GM18511 (cell line): ENCODE data around the gene CALCOCO2.
"Not testable (repeated sequence)": the region's sequence is repeated elsewhere in the genome, so short reads cannot be mapped to it uniquely, and the experiment has no call there.

Experiments
- ATAC-seq: cut with Tn5 transposase; IDR thresholded peaks from one replicate; pipeline ENCODE4 v1.9.1; 2021; ENCODE audit warnings: mild to moderate bottlenecking, moderate library complexity; ENCODE audit not compliant: unreplicated experiment

CALCOCO2 gene

DNA sequence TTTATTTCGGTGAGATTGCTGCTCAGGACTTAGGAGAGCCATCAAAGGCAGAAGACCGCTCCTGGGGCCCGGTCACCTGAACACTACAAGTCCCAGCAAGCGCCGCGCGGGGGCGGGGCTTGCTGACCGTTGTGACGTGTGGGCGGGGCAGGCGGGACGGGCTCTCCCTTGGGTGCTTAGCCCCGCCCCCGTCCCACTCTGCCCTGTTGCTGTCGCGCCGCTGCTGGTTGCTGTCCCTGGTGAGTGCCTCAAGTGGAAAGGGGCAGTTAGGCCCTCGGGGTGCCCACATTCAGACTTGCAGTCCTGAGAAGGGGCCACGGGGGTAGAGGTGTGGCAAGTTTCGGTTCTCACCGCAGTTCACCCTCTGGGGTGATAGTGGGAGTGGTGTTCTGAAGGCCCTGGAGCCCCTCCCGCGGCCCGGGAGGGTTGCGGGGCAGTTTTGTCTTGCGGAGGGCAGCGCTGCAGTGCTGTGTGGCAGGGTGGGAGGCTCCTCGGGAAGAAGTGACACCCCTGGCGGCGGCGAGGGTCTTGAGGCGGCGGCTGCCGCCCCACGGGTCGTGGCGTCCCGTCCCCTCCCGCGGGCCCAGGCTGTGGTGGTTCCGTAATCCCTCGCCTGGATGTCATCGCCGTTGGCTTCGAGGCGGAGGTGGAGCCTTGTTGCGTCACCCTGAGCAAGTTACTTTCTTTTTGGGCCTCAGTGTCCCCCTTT lies at the start of gene CALCOCO2:
TSS of gene CALCOCO2 (plus strand) at position 196 of the 709 bp plus-strand sequence. CDS start 10,673 bp downstream, outside the sequence.
- peak; percentile 88 for ATAC-seq

- ATAC-seq = no peak
These were observed 43.0 kb upstream of the CALCOCO2 start for GRCh38 chr17:48787828-48788227.

DNA sequence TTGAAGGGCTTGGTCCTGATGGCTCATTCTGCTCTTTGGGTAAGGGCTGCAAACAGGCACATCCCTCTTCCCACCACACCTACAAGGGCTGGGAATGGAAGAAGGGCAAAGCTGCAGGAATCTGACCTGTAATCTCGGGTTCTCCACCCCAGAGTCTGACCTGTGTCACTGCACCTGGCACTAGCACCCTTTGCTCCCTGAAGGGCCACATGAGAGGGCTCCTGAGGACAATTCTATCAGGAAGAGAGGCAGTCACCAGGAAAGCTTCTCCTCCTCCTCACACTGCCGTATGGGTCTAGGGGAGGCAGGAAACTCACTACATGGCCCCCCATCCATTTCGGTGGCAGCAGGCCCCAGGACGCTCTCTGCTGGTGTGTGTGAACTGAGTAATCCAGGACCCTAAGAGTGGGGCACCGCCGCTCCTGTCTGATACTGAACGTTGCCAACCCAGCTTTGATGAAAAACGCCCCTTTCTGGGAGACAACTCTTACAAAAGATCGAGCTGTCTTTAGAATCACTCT lies 40.2 kb upstream of the CALCOCO2 start:
- ATAC-seq = no peak

DNA sequence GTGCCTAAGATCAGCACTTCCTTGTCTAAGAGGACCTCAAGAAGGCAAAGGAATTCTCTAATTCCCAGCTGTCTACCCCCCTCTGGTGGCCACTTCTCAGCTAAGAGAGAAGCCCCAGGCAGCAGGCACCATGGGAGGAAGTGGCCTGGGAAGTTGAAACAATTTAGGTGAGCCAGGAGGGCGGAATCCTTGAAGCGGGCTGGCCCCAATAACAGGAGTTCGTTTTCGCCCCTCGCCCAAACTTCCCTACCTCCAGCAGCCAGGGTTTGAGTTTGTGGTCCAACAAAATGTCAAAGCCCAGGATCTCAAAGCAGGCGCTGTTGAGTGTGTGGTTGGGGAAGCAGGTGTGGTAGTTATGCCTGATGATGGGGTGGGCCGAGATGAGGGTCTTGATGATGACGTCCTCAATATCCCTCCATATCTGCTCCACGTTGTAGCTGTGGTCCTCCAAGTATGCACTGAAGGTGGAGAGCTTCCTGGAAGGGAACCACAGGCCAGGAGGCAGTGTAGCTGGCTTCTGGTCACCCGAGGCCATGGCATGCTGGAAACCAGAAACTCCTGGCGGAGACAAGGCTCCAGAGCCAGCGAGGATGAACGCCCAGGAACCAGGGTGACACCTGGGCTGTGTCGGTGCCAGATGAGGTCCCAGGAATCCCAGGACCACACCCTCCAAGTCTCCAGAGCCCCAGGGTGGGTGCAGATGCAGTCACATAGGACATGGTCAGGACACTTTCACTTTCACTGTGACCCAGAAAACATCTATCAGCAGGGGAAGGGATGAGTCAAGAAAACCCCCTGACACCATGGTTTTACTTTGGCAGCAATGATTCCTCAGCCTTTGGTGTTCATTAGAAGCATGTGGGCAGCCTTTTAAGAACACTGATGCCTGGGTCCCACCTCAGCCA lies 39.5 kb upstream of the CALCOCO2 start:
- ATAC-seq = peak; percentile 59

- no peak for ATAC-seq
These were observed 38.6 kb upstream of the CALCOCO2 start for GRCh38 chr17:48792033-48792798.

DNA sequence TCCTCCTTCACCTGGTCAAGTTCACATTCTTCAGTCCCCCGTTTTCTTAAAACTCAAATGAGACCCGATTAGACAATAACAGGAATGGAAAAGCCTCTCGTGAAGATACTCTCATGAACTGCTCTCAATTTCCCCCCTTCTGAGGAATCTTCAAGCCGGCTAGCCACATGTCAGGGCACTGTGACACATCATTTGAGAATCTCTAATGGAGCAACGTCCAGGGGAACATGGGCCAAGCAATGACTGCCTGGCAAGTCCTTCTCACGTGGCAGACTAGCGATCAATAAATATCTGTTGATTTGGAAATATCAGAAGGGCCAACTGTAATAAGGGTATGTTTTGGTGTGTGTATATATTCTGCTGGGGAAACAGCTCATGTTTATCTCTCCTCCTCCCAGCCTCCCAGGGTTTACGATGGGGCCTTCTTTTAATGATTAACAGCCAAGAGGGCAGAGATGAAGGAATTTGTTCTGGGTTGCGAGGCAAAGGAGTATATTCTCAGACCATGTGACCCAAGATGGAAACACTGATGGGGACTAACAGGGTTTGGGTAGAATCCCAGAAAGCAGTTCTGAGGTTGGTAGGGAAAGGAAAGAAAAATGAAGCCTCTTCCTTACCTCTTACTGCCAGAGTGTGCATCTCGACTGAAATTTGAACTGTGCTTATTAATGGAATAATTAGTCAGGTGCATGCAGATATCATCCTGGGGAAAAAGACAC lies 35.2 kb upstream of the CALCOCO2 start:
- no peak for ATAC-seq

GRCh38 chr17:48796163-48796522 lies 34.7 kb upstream of the CALCOCO2 start:
- ATAC-seq = not testable (repeated sequence)

DNA sequence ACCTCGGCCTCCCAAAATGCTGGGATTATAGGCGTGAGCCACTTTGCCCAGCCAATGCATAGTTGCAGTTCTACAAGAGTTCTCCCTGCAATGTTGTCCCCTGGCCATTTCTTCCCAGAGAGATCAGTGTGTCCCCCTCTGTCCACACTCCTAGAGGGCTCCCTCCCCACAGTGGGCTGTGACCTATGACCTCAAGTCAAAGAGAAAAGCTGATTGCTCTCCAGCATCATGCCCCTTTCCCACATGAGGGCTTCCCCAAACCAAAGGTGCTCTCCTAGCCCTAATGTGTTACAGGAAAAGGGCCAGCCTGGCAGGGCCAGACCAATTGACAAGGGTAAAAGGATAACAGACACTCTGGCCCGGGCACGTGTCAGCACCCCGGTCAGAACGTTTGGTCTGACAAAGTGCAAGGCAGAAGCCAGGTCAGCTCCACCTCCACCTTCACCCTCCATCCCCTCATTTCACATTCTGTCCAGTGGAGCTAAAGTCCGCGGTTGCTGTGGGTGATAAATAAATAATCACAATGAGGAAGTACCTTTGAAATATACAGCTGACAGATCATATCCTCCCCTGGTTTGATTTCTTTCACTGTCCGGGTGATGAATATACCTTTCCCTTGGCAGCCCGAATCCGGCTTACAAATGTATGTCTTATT lies 31.6 kb upstream of the CALCOCO2 start:
- ATAC-seq = no peak

DNA sequence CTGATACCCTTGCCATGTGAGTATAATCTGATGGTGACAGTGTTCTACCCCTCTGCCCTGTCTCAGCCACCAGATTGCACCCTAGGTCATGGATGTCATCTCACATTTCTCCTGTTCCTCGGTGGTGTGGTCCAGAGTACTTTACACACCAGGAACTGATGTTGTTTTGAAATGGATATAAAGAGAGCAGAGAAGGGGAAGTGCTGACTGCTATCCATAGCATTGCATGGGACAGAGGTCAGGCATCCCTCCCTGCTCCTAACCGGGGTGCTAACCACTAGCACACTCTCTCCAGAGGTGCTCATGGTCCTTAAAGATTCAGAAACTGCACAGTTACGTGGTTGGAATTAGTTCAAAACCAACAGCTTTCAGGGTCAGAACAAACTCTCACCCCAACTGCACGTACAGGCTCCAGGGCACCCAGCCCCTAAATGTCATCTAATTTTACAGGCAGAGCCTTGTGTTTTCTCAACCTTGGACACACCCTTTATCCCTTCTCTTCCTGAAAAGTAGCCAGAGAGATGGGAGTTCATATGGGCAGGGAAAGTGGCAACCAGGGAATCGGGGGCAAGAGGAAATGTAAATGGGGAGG lies 30.1 kb upstream of the CALCOCO2 start:
- ATAC-seq = no peak

DNA sequence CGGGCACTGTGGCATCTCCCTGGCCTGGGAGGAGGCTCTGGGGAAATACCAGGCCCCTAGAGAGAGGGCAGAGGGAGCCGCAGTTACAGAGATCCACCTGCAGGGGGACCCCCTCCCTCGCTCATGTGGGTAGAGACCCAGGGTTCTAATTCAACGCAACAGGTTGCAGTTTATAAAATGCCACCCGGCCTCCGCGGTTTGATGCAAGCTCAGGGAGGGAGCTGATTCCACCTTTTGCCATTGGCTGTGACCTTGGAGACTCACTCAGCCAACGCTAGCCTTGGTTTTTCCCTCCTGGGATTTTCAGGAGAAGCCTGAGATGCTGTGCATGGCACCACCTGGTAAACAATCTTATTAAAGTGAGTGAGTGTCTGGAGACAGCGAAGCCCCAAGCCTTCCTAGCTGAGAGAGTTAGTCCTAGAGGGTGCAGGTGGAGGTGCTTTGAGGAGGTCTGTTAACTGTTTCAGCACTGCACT lies 25.9 kb upstream of the CALCOCO2 start:
- no peak for ATAC-seq

DNA sequence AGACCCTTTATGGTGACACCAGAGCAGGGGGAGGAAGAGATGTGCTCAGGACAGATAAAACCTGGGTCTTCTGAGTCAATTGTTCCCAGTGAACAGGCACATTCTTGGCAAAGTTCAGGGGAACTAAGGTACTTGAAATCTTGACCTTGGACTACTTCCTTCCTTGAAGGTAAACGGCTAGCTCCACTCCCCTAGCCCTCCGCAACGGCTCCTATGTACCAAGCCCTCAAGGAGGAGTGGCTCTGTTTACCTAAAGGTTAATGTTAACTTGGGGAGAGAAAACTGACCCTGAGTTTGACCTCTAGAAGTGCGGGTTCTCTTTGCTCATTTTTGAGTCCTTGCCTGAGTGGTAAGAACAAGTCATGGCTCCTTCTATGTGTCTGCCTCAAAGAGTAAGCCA lies 21.7 kb upstream of the CALCOCO2 start:
- no peak for ATAC-seq

DNA sequence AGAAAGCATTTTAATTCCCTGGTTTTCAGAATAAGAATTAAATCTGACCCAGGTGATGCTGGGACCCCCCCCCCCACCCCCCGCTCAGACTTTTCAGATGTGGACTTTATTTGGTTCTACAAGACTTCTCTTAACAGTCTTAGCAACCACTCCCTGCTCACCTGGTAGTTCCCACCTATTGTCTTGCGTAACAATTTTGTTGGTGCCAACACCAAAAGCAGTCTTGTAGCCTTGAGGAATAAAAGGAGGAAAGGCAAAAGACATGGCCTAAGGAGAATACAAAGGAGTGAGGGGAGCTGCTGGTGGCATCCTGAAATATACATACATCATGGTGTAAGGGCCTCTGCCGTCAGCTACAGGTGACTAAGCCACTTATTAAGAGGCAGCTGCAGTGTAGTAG lies 18.8 kb upstream of the CALCOCO2 start:
- ATAC-seq = no peak

GRCh38 chr17:48814504-48814903 lies 16.3 kb upstream of the CALCOCO2 start:
- ATAC-seq = no peak

- no peak for ATAC-seq
These were observed 15.5 kb upstream of the CALCOCO2 start for GRCh38 chr17:48815311-48815710.

- no peak for ATAC-seq
These were observed 14.4 kb upstream of the CALCOCO2 start for GRCh38 chr17:48816438-48816773.

- peak; percentile 67 for ATAC-seq
These were observed 13.9 kb upstream of the CALCOCO2 start, which contains the start of gene TTLL6 for GRCh38 chr17:48816774-48817590. TTLL6 (minus strand) TSS chr17:48817229; CDS start chr17:48817072, 157 bp downstream.

DNA sequence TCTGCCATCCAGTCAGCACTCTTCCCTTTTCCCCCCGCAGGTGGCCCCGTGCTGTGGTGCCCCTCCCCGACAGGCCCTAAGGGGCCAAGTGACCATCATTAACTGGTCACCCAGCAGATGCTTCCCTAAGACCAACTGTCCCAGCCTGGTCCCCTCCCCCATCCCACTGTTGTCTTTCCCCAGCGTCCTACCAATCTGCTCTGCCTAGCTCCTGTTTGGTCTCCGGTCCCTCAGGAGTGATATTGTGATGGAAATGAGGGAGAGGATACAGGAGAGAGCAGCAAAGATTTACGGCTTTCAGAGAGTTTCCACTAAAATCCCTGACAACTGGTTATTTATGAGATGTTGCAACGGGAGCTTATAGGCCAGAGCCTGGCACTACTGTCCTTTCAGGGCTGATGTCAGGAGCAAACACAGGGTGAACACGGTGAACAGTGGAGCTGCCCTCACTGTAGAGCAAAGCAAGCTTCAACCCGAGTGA lies 12.4 kb upstream of the CALCOCO2 start:
- no peak for ATAC-seq

- no peak for ATAC-seq
These were observed 11.4 kb upstream of the CALCOCO2 start for GRCh38 chr17:48819466-48819865.
